22Rv1 (cell line): ENCODE data around the gene SNX21.

Experiments used
- ZFX ChIP-seq: fragments of 450-650 bp; IDR thresholded peaks from 2 replicates; pipeline ENCODE4 v1.6.1; 2017; ENCODE audit warnings: antibody characterized with exemption, borderline replicate concordance
- TF ChIP-seq, protein P1 (sequence below): fragments of 450-650 bp; IDR thresholded peaks from 2 replicates; pipeline ENCODE4 v1.5.1; 2017; ENCODE audit warnings: mild to moderate bottlenecking

DNA sequence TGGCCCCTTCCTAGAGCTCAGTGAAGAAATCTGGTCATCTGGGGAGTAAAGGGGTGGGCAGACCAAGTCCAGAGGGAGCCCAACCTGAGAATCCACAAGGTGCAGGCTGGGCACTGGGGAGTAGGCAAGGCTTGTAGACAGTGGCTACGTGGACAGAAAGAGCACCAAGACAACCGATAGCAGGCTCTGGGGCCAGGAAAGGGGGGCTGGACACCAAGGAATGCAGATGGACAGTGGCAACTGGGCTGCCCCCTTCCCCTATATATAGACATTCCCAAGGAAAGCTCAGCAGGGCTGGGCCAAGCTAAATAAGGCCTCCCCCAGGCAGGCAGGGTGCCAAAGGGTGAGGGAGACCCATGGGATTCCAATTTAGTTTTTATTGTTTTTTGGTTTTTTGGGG is 5.0 kb upstream of the SNX21 start:
- TF ChIP-seq, protein P1, sequence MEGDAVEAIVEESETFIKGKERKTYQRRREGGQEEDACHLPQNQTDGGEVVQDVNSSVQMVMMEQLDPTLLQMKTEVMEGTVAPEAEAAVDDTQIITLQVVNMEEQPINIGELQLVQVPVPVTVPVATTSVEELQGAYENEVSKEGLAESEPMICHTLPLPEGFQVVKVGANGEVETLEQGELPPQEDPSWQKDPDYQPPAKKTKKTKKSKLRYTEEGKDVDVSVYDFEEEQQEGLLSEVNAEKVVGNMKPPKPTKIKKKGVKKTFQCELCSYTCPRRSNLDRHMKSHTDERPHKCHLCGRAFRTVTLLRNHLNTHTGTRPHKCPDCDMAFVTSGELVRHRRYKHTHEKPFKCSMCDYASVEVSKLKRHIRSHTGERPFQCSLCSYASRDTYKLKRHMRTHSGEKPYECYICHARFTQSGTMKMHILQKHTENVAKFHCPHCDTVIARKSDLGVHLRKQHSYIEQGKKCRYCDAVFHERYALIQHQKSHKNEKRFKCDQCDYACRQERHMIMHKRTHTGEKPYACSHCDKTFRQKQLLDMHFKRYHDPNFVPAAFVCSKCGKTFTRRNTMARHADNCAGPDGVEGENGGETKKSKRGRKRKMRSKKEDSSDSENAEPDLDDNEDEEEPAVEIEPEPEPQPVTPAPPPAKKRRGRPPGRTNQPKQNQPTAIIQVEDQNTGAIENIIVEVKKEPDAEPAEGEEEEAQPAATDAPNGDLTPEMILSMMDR: no peak
- no peak for TF ChIP-seq ZFX
